GM23338 (cell line): ENCODE measurements around the gene BPI. TPM values are rescaled to one million over a fixed set of nuclear protein-coding genes. Genes with fewer than 3 reads are reported as not detected.

Source experiments
- ATAC-seq: fragments of 200-7000 bp; cut with Tn5 transposase; 3 replicates; pipeline ENCODE4 v1.9.1; 2020
- DNase-seq: peaks from one replicate; pipeline ENCODE4 v3.0.0-alpha.2; 2015; ENCODE audit warnings: low spot score
- H2AFZ ChIP-seq: fragments of 200-600 bp; sonication (generic); 2 replicates; pipeline ENCODE4 v1.8.0; 2016; ENCODE audit warnings: antibody characterized with exemption, mild to moderate bottlenecking, moderate library complexity
- H3F3A ChIP-seq: fragments of 200-600 bp; sonication (generic); replicated peaks from 2 replicates; pipeline ENCODE4 v1.8.0; 2017; ENCODE audit warnings: antibody characterized with exemption, mixed run types, low read depth
- H3K27ac ChIP-seq: fragments of 200-600 bp; sonication (generic); 2 replicates; pipeline ENCODE4 v1.6.1; 2016; ENCODE audit warnings: low read depth
- H3K27me3 ChIP-seq: fragments of 200-600 bp; sonication (generic); 2 replicates; pipeline ENCODE4 v1.8.0; 2016; ENCODE audit warnings: mild to moderate bottlenecking, mixed run types, moderate library complexity; ENCODE audit not compliant: insufficient read depth
- H3K36me3 ChIP-seq: fragments of 200-600 bp; sonication (generic); 2 replicates; pipeline ENCODE4 v1.8.0; 2016; ENCODE audit warnings: mild to moderate bottlenecking; ENCODE audit not compliant: insufficient read depth
- H3K4me1 ChIP-seq: fragments of 200-600 bp; sonication (generic); 2 replicates; pipeline ENCODE4 v1.8.0; 2016; ENCODE audit warnings: mild to moderate bottlenecking, moderate library complexity; ENCODE audit not compliant: insufficient read depth
- H3K4me2 ChIP-seq: fragments of 200-600 bp; sonication (generic); 2 replicates; pipeline ENCODE4 v1.7.1; 2017; ENCODE audit warnings: mixed run types
- H3K4me3 ChIP-seq: fragments of 200-600 bp; sonication (generic); 2 replicates; pipeline ENCODE4 v1.6.1; 2016; ENCODE audit warnings: mixed run types
- H3K79me2 ChIP-seq: fragments of 200-600 bp; sonication (generic); replicated peaks from 2 replicates; pipeline ENCODE4 v1.8.0; 2017; ENCODE audit warnings: mild to moderate bottlenecking; ENCODE audit not compliant: insufficient read depth
- H3K9me2 ChIP-seq: fragments of 200-600 bp; sonication (generic); 2 replicates; pipeline ENCODE4 v1.8.0; 2017; ENCODE audit not compliant: insufficient read depth
- H4K20me1 ChIP-seq: fragments of 200-600 bp; sonication (generic); replicated peaks from 2 replicates; pipeline ENCODE4 v1.8.0; 2017; ENCODE audit warnings: mild to moderate bottlenecking; ENCODE audit not compliant: insufficient read depth
- H3K27ac Mint-ChIP-seq: 2 replicates; pipeline ENCODE4 v1.8.0; 2020; ENCODE audit warnings: inconsistent platforms, mild to moderate bottlenecking, moderate library complexity, mixed read lengths
- H3K27me3 Mint-ChIP-seq: 3 replicates; pipeline ENCODE4 v1.8.0; 2022; ENCODE audit warnings: low read depth, mild to moderate bottlenecking, moderate library complexity, mixed read lengths, inconsistent platforms; ENCODE audit not compliant: insufficient read depth, poor library complexity
- H3K36me3 Mint-ChIP-seq: 3 replicates; pipeline ENCODE4 v1.8.0; 2021; ENCODE audit warnings: low read depth, mild to moderate bottlenecking, inconsistent platforms, moderate library complexity, mixed read lengths
- H3K4me1 Mint-ChIP-seq: 3 replicates; pipeline ENCODE4 v1.8.0; 2020; ENCODE audit warnings: mild to moderate bottlenecking, inconsistent platforms, mixed read lengths
- H3K4me3 Mint-ChIP-seq: 3 replicates; pipeline ENCODE4 v1.8.0; 2021; ENCODE audit warnings: moderate library complexity, mild to moderate bottlenecking, inconsistent platforms, mixed read lengths
- H3K9me3 Mint-ChIP-seq: 3 replicates; pipeline ENCODE4 v1.8.0; 2020; ENCODE audit warnings: moderate library complexity, mild to moderate bottlenecking, inconsistent platforms, mixed read lengths
- CREB1 ChIP-seq: fragments of 250-450 bp; sonication (Bioruptor Pico); IDR thresholded peaks from 2 replicates; pipeline ENCODE4 v1.5.0; 2020; ENCODE audit warnings: low read depth, mild to moderate bottlenecking, moderate library complexity
- CTCF ChIP-seq, 2 experiments: fragments of 200-600 bp in 1 of 2; sonication (generic) in 1 of 2; conservative IDR thresholded peaks; 2 replicates each; pipeline versions ENCODE4 v1.5.1 to v1.6.1; 2016 to 2017; ENCODE audit warnings: antibody characterized with exemption in 2 of 2, low read depth in 2 of 2, mild to moderate bottlenecking in 2 of 2, moderate library complexity in 1 of 2
- EZH2 ChIP-seq: fragments of 200-600 bp; sonication (generic); IDR thresholded peaks from one replicate; pipeline ENCODE4 v1.8.0; 2017; ENCODE audit warnings: antibody characterized with exemption, mild to moderate bottlenecking, low read depth; ENCODE audit not compliant: unreplicated experiment
- EZH2phosphoT487 ChIP-seq: fragments of 200-600 bp; sonication (generic); IDR thresholded peaks from one replicate; pipeline ENCODE4 v1.8.1; 2018; ENCODE audit warnings: antibody characterized with exemption; ENCODE audit not compliant: unreplicated experiment
- JUNB ChIP-seq: IDR thresholded peaks from one replicate; pipeline ENCODE4 v1.6.1; 2016; ENCODE audit warnings: antibody characterized with exemption; ENCODE audit not compliant: unreplicated experiment
- NANOG ChIP-seq: IDR thresholded peaks from 2 replicates; pipeline ENCODE4 v1.6.1; 2016; ENCODE audit warnings: antibody characterized with exemption, borderline replicate concordance
- POLR2AphosphoS5 ChIP-seq: IDR thresholded peaks from 2 replicates; pipeline ENCODE4 v1.6.1; 2016; ENCODE audit warnings: antibody characterized with exemption, low read depth
- STAT1 ChIP-seq: IDR thresholded peaks from one replicate; pipeline ENCODE4 v1.6.1; 2016; ENCODE audit warnings: antibody characterized with exemption; ENCODE audit not compliant: unreplicated experiment
- ZNF114 ChIP-seq: fragments of 250-450 bp; sonication (Bioruptor Pico); IDR thresholded peaks from 2 replicates; pipeline ENCODE4 v1.5.0; 2020; ENCODE audit warnings: mild to moderate bottlenecking, moderate library complexity
- ZNF331 ChIP-seq: fragments of 250-450 bp; sonication (Bioruptor Pico); IDR thresholded peaks from 2 replicates; pipeline ENCODE4 v1.5.0; 2020; ENCODE audit warnings: low read depth, mild to moderate bottlenecking, moderate library complexity
- polyA plus RNA-seq: library from polyadenylated mRNA; unstranded; fragments of >200 nt; fragmentation: Nextera tagmentation; extraction: Ambion mirVana; gene quantifications from 2 replicates; pipeline ENCODE4 v1.2.1, GENCODE V29; 2016
- total RNA-seq: library from RNA; depleted of rRNA; stranded (reverse); fragments of >200 nt; shearing (Covaris generic); gene quantifications from 2 replicates; pipeline ENCODE4 v1.2.3, GENCODE V29; 2014
- TF ChIP-seq, protein P1 (sequence below): IDR thresholded peaks from one replicate; pipeline ENCODE4 v1.6.1; 2018; ENCODE audit warnings: antibody characterized with exemption; ENCODE audit not compliant: unreplicated experiment

Gene BPI
- total and polyA plus RNA-seq, 2 experiments from 2014 or later: not detected

GRCh38 chr20:38278131-38278530 lies 25.8 kb upstream of the BPI start:
- Histone ChIP-seq H3F3A (no peaks in the 10 kb centered on the region), H3K27me3 (no peaks in the 10 kb centered on the region), H3K79me2 (no peaks in the 10 kb centered on the region), H4K20me1 (no peaks in the 10 kb centered on the region), H3K4me3 (no peak overlapping the region), H3K4me2 (no peak overlapping the region), H2AFZ (peak overlapping the region; percentile 90), H3K27ac (no peak overlapping the region), H3K9me2 (no peaks in the 10 kb centered on the region), H3K4me1 (no peaks in the 10 kb centered on the region), H3K36me3 (no peaks in the 10 kb centered on the region)
- no peak overlapping the region for H3K27ac Mint-ChIP-seq
- H3K36me3 Mint-ChIP-seq: no peaks in the 10 kb centered on the region; the same call in 2 of the 3 replicates
- H3K9me3 Mint-ChIP-seq: peaks cover 12% of the 10 kb centered on the region
- peaks cover 2% of the 10 kb centered on the region; the same call in 1 of the 3 replicates for H3K4me1 Mint-ChIP-seq
- H3K27me3 Mint-ChIP-seq: peaks cover 10% of the 10 kb centered on the region
- H3K4me3 Mint-ChIP-seq: no peak overlapping the region
- TF ChIP-seq ZNF114 (CRISPR knock-in tag) (no peak), ZNF331 (CRISPR knock-in tag) (no peak), CREB1 (CRISPR knock-in tag) (no peak), STAT1 (no peak), EZH2phosphoT487 (no peak)
- ATAC-seq: peak; percentile 48
- DNase-seq: peak; percentile 24

DNA sequence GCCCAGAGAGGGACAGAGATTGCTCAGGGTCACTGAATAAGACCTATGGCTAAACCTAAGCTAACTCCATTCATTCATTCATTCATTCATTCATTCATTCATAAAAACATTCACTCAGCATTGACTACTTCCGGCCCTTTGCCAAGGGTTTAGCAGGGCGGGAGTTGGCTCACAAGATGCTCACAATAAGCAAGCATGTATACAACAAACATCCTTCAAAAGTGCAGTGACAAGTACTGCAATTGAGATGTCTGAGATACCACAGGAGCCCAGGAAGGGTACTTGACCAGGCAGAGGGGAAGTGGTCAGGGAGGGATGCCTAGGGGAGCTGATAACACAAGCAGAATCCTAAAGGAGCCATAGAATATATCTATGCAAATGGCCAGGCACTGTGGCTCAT lies 25.2 kb upstream of the BPI start:
- Mint-ChIP-seq H3K27ac (no peak overlapping the region), H3K36me3 (no peaks in the 10 kb centered on the region; the same call in 2 of the 3 replicates)
- TF ChIP-seq POLR2AphosphoS5 (no peak), EZH2phosphoT487 (no peak), ZNF331 (CRISPR knock-in tag) (no peak), JUNB (no peak), NANOG (no peak), STAT1 (no peak), ZNF114 (CRISPR knock-in tag) (no peak), CTCF (conservative IDR thresholded peaks at IDR 0.05; ENCODE audit: low read depth in 2 of 2) (no peak), EZH2 (no peak)
- TF ChIP-seq, protein P1, sequence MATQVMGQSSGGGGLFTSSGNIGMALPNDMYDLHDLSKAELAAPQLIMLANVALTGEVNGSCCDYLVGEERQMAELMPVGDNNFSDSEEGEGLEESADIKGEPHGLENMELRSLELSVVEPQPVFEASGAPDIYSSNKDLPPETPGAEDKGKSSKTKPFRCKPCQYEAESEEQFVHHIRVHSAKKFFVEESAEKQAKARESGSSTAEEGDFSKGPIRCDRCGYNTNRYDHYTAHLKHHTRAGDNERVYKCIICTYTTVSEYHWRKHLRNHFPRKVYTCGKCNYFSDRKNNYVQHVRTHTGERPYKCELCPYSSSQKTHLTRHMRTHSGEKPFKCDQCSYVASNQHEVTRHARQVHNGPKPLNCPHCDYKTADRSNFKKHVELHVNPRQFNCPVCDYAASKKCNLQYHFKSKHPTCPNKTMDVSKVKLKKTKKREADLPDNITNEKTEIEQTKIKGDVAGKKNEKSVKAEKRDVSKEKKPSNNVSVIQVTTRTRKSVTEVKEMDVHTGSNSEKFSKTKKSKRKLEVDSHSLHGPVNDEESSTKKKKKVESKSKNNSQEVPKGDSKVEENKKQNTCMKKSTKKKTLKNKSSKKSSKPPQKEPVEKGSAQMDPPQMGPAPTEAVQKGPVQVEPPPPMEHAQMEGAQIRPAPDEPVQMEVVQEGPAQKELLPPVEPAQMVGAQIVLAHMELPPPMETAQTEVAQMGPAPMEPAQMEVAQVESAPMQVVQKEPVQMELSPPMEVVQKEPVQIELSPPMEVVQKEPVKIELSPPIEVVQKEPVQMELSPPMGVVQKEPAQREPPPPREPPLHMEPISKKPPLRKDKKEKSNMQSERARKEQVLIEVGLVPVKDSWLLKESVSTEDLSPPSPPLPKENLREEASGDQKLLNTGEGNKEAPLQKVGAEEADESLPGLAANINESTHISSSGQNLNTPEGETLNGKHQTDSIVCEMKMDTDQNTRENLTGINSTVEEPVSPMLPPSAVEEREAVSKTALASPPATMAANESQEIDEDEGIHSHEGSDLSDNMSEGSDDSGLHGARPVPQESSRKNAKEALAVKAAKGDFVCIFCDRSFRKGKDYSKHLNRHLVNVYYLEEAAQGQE: no peak

More for the DNA sequence above, 25.2 kb upstream of the BPI start:
- no peaks in the 10 kb centered on the region for H3K36me3 ChIP-seq
- no peaks in the 10 kb centered on the region for H3K27me3 ChIP-seq
- H3K27me3 Mint-ChIP-seq: peaks cover 10% of the 10 kb centered on the region
- H2AFZ ChIP-seq: no peak overlapping the region
- peaks cover 12% of the 10 kb centered on the region for H3K9me3 Mint-ChIP-seq
- H3K4me3 ChIP-seq: no peak overlapping the region
- no peak for DNase-seq
- no peak overlapping the region for H3K27ac ChIP-seq
- H3K4me3 Mint-ChIP-seq: no peak overlapping the region
- H3F3A ChIP-seq: no peaks in the 10 kb centered on the region
- no peaks in the 10 kb centered on the region for H4K20me1 ChIP-seq
- peaks cover 2% of the 10 kb centered on the region; the same call in 1 of the 3 replicates for H3K4me1 Mint-ChIP-seq
- H3K4me2 ChIP-seq: no peak overlapping the region
- H3K4me1 ChIP-seq: no peaks in the 10 kb centered on the region
- no peak for ATAC-seq
- H3K9me2 ChIP-seq: no peaks in the 10 kb centered on the region
- H3K79me2 ChIP-seq: no peaks in the 10 kb centered on the region
